D721Med (cell line): Measurements from ENCODE around the gene C1QTNF3.

ENCODE experiments used
- DNase-seq: peaks from one replicate; pipeline ENCODE4 v3.0.0; 2011; ENCODE audit warnings: low spot score; ENCODE audit not compliant: insufficient read length
- FAIRE-seq: peaks from 2 replicates; lab custom pipeline; 2011; peaks lifted over from hg19 to GRCh38; lab: Jason Lieb, UNC
- TF ChIP-seq, protein P1 (sequence below): IDR thresholded peaks from 2 replicates; pipeline ENCODE4 v1.5.1; 2012; ENCODE audit warnings: mild to moderate bottlenecking, control low read depth; ENCODE audit not compliant: insufficient read depth; ENCODE audit errors: missing control alignments

Gene C1QTNF3

DNA sequence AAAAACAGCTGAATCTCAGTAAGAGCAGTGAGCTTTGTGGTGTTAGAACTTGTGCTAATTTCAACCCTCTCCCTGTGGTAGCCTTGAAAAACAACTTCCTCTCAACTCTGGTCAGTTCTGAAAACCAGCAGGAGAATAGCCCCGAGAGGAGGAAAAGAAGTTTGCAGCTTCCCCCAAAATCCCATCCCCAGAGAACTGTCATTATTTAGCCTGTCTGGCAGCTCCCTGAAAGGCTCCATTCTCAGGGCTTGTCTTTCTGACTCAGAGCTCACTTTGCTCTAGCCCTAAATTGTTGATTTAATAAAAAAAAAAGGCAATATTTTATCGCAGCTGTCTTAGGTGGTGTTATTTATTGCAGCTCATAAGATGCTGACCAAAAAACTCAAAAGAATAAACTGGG lies 47.1 kb downstream of the C1QTNF3 start:
- no peak for DNase-seq
- FAIRE-seq: no peak
- TF ChIP-seq, protein P1, sequence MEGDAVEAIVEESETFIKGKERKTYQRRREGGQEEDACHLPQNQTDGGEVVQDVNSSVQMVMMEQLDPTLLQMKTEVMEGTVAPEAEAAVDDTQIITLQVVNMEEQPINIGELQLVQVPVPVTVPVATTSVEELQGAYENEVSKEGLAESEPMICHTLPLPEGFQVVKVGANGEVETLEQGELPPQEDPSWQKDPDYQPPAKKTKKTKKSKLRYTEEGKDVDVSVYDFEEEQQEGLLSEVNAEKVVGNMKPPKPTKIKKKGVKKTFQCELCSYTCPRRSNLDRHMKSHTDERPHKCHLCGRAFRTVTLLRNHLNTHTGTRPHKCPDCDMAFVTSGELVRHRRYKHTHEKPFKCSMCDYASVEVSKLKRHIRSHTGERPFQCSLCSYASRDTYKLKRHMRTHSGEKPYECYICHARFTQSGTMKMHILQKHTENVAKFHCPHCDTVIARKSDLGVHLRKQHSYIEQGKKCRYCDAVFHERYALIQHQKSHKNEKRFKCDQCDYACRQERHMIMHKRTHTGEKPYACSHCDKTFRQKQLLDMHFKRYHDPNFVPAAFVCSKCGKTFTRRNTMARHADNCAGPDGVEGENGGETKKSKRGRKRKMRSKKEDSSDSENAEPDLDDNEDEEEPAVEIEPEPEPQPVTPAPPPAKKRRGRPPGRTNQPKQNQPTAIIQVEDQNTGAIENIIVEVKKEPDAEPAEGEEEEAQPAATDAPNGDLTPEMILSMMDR: no peak

DNA sequence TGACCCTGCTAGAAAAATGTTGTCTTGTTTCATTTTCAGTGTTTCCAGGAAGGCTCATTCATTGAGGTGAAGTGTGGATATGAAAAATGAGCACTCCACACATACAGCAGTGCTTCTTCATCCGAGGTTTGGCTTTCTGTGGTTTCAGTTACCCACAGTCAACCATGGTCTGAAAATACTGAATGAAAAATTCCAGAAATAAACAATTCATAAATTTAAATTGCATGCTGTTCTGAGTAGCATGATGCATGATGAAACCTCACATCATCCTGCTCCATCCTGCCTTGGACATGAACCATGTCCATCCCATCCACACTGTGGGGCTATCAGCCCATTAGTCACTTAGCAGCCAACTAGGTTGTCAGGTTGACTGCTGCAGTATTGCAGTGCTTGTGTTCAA lies 48.2 kb downstream of the C1QTNF3 start:
- no peak for DNase-seq
- TF ChIP-seq, protein P1: no peak

DNA sequence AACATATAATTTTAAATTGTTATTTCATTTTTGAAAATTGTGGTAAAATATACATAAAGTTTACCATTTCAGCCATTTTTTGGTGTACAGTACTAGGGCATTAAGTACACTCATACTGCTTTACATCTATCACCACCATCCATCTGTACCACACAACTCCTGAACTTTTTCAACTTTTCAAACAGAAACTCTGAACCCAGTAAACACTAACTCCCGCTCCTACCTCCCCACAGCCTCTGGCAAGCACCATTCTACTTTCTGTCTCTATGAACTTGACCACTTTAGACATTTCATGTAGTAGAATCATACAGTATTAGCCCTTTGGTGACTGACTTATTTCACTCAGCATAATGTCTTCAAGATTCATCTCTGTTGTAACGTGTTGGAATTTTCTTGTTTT lies 50.1 kb downstream of the C1QTNF3 start:
- FAIRE-seq: no peak
- no peak for DNase-seq

More for the DNA sequence above, 48.2 kb downstream of the C1QTNF3 start:
- FAIRE-seq: no peak

DNA sequence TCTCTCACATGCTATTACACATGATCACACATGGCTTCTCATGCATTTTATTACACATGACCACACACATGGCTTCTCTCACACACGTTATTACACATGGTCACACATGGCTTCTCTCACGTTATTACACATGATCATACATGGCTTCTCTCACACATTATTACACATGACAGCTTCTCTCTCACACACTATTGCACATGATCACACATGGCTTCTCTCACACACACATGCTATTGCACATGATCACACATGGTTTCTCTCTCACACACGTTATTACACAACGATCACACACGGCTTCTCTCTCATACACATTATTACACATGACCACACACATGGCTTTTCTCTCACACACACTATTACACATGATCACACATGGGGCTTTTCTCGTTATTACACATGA lies 57.6 kb downstream of the C1QTNF3 start:
- no peak for DNase-seq
- TF ChIP-seq, protein P1: no peak
- FAIRE-seq: no peak

More for the DNA sequence above, 50.1 kb downstream of the C1QTNF3 start:
- TF ChIP-seq, protein P1: no peak

DNA sequence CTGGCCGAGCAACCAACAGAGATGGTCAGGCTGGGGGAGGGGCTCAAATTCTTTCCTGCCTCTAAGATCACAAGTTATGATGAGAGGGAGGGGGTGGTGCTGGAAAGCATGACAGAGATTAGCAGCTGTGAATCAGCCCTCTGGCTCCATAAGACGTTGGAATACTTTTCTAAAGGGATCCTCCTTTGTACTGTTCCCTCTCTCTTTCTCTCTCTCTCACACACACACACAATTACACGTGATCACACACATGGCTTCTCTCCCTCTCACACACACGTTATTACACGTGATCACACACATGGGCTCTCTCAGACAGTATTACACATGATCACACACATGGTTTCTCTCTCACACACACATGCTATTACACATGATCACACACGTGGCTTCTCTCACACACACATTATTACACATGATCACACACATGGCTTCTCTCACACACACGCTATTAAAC lies 58.3 kb downstream of the C1QTNF3 start, which contains the start of gene SLC45A2:
SLC45A2 (minus strand) TSS at position 23 of the 454 bp plus-strand sequence. CDS start 110 bp downstream, outside the sequence.
- TF ChIP-seq, protein P1: no peak
- FAIRE-seq: no peak
- DNase-seq: no peak

DNA sequence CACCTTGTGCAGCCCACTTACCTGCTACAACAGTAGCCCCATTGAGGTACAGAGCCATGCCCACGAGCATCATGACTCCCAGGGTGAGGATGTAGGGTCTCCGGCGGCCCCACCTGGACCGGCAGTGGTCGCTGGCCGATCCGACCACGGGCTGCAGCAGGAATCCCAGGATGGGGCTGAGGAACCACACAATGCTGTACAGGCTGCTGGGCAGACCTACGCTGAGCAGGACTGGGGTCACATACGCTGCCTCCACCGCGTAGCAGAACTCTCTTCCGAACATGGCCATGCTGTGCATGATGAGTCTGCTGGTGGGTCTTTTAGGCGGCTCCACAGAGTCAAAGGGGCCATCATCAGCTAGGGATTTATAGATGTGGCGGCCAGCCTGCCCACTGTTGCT lies 58.8 kb downstream of the C1QTNF3 start:
- FAIRE-seq (no peak), DNase-seq (no peak)
- TF ChIP-seq, protein P1: no peak

DNA sequence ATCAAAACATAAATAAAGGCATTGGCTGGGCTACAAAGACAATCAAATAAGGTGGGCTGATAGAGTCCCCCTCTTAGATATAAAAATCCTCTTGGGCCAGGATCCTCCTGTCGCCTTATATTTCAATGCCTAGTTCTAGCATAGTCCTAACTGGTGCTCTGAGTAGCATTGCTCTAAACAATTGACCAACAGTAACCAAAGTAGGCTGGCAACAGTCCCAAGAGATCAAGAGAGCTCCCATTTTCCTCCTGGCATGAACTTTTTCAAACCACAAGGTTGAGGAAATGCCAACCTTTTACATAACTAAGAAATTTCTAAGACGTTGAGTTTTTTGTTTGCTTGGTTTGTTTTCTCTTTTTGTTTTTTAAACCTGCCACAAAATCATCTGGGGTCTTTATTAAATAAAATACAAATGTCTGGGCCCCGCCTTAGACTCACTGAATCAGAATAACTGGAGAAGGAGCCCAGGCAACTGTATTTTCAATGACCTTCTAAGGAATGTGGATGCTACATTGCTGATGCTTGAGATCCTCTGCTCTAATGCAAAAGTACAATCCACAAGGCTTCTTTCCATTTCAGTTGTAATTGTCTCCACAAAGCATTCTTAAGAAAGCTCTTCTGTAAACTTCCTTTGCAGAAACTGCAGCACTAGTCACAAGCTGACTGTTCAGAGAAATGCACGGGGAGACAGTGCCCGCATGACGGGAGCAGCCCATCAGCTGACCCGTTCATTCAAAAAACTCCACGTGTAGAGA lies 61.4 kb downstream of the C1QTNF3 start:
- DNase-seq (no peak), FAIRE-seq (no peak)
- TF ChIP-seq, protein P1: no peak
